Naive thymus-derived CD4-positive, alpha-beta T cell (primary cell): ENCODE data around the gene CSF2. TPM values are rescaled to one million over a fixed set of nuclear protein-coding genes. Genes with fewer than 3 reads are reported as not detected.
"Not testable (repeated sequence)": the region's sequence is repeated elsewhere in the genome, so short reads cannot be mapped to it uniquely, and the experiment has no call there.

Source experiments
- ATAC-seq: fragments of 150-1000 bp; cut with Tn5 transposase; 2 replicates; pipeline ENCODE4 v1.10.0; 2021; ENCODE audit warnings: mild to moderate bottlenecking, moderate library complexity
- CTCF ChIA-PET: fragments of 350-600 bp; sonication (Branson Sonifier 250); formaldehyde crosslinking; loops from one replicate; lab custom pipeline; 2021; ENCODE audit warnings: antibody characterized with exemption; lab: Charles Lee
- POLR2A ChIA-PET: fragments of 350-600 bp; sonication (Branson Sonifier 250); formaldehyde crosslinking; loops from one replicate; lab custom pipeline; 2021; ENCODE audit warnings: antibody characterized with exemption, inconsistent platforms; lab: Charles Lee
- DNase-seq, 9 donors: peaks; one replicate each; pipeline versions ENCODE4 v3.0.0 to v3.0.0-alpha.2; 2020 to 2022; ENCODE audit warnings: mixed read lengths in 1 of 9
- H3K27ac ChIP-seq: one replicate; pipeline ENCODE4 v1.7.0; 2013; ENCODE audit warnings: mild to moderate bottlenecking, low read depth, low read length, moderate library complexity
- H3K27me3 ChIP-seq, 2 donors: one replicate each; pipeline ENCODE4 v1.7.0; 2013; ENCODE audit warnings: low read length in 2 of 2, mild to moderate bottlenecking in 2 of 2, moderate library complexity in 2 of 2; ENCODE audit not compliant: control insufficient read depth in 2 of 2, insufficient read depth in 2 of 2
- H3K36me3 ChIP-seq, 3 experiments: 1 replicate in 2 of 3; 2 replicates in 1 of 3; pipeline ENCODE4 v1.7.0; 2013; ENCODE audit warnings: low read length in 3 of 3, mild to moderate bottlenecking in 3 of 3, moderate library complexity in 1 of 3; ENCODE audit not compliant: insufficient read depth in 3 of 3, control insufficient read depth in 2 of 3
- H3K4me1 ChIP-seq, 2 donors: one replicate each; pipeline ENCODE4 v1.7.0; 2013; ENCODE audit warnings: low read length in 2 of 2, mild to moderate bottlenecking in 2 of 2, moderate library complexity in 1 of 2; ENCODE audit not compliant: control insufficient read depth in 2 of 2, insufficient read depth in 2 of 2
- H3K4me3 ChIP-seq: 2 replicates; pipeline ENCODE4 v1.7.0; 2013; ENCODE audit warnings: mild to moderate bottlenecking, low read length
- H3K9me3 ChIP-seq, 3 experiments: 1 replicate in 2 of 3; 2 replicates in 1 of 3; pipeline ENCODE4 v1.7.0; 2013; ENCODE audit warnings: low read length in 3 of 3; ENCODE audit not compliant: control insufficient read depth in 2 of 3
- H3K27ac Mint-ChIP-seq, 9 donors: one replicate each; pipeline ENCODE4 v1.8.0; 2020 to 2022; ENCODE audit warnings: mixed read lengths in 9 of 9, mild to moderate bottlenecking in 8 of 9, moderate library complexity in 5 of 9, inconsistent platforms in 2 of 9
- H3K27me3 Mint-ChIP-seq, 5 donors: one replicate each; pipeline ENCODE4 v1.8.0; 2021 to 2022; ENCODE audit warnings: mixed read lengths in 5 of 5, mild to moderate bottlenecking in 1 of 5
- H3K36me3 Mint-ChIP-seq, 5 donors: one replicate each; pipeline ENCODE4 v1.8.0; 2020 to 2022; ENCODE audit warnings: mixed read lengths in 5 of 5, mild to moderate bottlenecking in 3 of 5, inconsistent platforms in 1 of 5
- H3K4me1 Mint-ChIP-seq, 7 donors: one replicate each; pipeline ENCODE4 v1.8.0; 2020 to 2022; ENCODE audit warnings: mixed read lengths in 7 of 7, mild to moderate bottlenecking in 3 of 7, inconsistent platforms in 1 of 7
- H3K4me3 Mint-ChIP-seq, 10 donors: one replicate each; pipeline ENCODE4 v1.8.0; 2020 to 2022; ENCODE audit warnings: mild to moderate bottlenecking in 10 of 10, mixed read lengths in 10 of 10, moderate library complexity in 6 of 10, inconsistent platforms in 2 of 10
- H3K9me3 Mint-ChIP-seq, 11 donors: one replicate each; pipeline ENCODE4 v1.8.0; 2020 to 2022; ENCODE audit warnings: mixed read lengths in 11 of 11, mild to moderate bottlenecking in 4 of 11, inconsistent platforms in 1 of 11, moderate library complexity in 1 of 11
- intact Hi-C, 2 donors: fragments of 100-400 bp; cut with micrococcal nuclease; formaldehyde crosslinking; loops; one replicate each; pipeline ENCODE4 v1.15.1; 2023
- polyA plus RNA-seq, 2 donors: library from polyadenylated mRNA; unstranded; fragments of 300-500 nt; fragmentation: Illumina TruSeq; gene quantifications; one replicate each; pipeline ENCODE4 v1.2.3, GENCODE V29; 2021
- total RNA-seq, 6 experiments: library from RNA in 5 of 6; stranded (reverse) in 5 of 6; gene quantifications; 1 replicate in 5 of 6; 2 replicates in 1 of 6; pipeline ENCODE4 v1.2.3 and lab custom pipeline; 2021 to 2026

CSF2 gene
- total and polyA plus RNA-seq, 7 experiments from 2014 or later, result 111 TPM; not detected in 6

DNA sequence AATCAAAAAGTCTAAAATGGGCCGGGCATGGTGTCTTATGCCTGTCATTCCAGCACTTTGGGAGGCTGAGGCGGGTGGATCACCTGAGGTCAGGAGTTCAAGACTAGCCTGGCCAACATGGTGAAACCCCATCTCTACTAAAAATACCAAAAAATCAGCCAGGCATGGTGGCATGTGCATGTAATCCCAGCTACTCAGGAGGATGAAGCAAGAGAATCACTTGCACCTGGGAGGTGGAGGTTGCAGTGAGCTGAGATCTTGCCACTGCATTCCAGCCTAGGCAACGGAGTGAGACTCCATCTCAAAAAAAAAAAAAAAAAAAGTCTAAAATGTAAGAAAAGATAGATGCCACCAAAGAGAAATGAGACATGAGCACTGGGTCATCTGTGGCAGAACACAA is 49.4 kb downstream of the CSF2 start:
- H3K27me3 ChIP-seq, DNase-seq, H3K4me1 ChIP-seq, H3K4me1 Mint-ChIP-seq, H3K27ac ChIP-seq, H3K36me3 ChIP-seq, POLR2A ChIA-PET, H3K9me3 ChIP-seq, H3K4me3 ChIP-seq, ATAC-seq, CTCF ChIA-PET, intact Hi-C loops, H3K4me3 Mint-ChIP-seq, H3K27ac Mint-ChIP-seq: not testable (repeated sequence)
- H3K9me3 Mint-ChIP-seq, result peaks cover 0 to 50% (median 6%) of the 10 kb centered on the region in 11 donors
- H3K36me3 Mint-ChIP-seq, result peaks cover 1 to 59% (median 4%) of the 10 kb centered on the region in 5 donors
- peaks cover 0 to 45% (median 4%) of the 10 kb centered on the region in 5 donors for H3K27me3 Mint-ChIP-seq

DNA sequence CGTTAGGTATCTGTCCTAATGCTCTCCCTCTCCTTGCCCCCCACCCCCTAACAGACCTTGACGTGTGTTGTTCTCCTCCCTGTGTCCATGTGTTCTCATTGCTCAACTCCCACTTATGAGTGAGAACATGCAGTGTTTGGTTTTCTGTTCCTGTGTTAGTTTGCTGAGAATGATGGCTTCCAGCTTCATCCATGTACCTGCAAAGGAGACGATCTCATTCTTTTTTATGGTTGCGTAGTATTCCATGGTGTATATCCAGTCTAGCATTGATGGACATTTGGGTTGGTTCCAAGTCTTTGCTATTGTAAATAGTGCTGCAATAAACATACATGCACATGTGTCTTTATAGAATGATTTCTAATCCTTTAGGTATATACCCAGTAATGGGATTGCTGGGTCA is 50.0 kb downstream of the CSF2 start:
- POLR2A ChIA-PET, CTCF ChIA-PET, intact Hi-C loops, H3K4me1 Mint-ChIP-seq, H3K9me3 ChIP-seq, H3K4me1 ChIP-seq, H3K27me3 ChIP-seq, H3K36me3 ChIP-seq, DNase-seq, H3K27ac Mint-ChIP-seq, H3K4me3 Mint-ChIP-seq, ATAC-seq, H3K4me3 ChIP-seq, H3K27ac ChIP-seq: not testable (repeated sequence)
- Mint-ChIP-seq H3K9me3 (peaks cover 0 to 56% (median 9%) of the 10 kb centered on the region in 11 donors), H3K36me3 (peaks cover 6 to 64% (median 7%) of the 10 kb centered on the region in 5 donors), H3K27me3 (peaks cover 0 to 47% (median 6%) of the 10 kb centered on the region in 5 donors)

Other genes with a start within 250 kb of the CSF2 start
- 1 to 10 TPM in 3 of 5 experiments, under 1 TPM in 1, not detected in 1; 0.74 to 4.2 (median 2.0) TPM for gene MEIKIN, start 128.1 kb upstream of the CSF2 start, total RNA-seq
- not detected for gene MEIKIN, start 128.1 kb upstream of the CSF2 start, polyA plus RNA-seq
- 10 to 100 TPM; 21.0 to 42.8 (median 22.6) TPM for gene ACSL6, start 62.1 kb upstream of the CSF2 start, total RNA-seq
- 10 to 100 TPM; 13.6 to 17.3 TPM for gene ACSL6, start 62.1 kb upstream of the CSF2 start, polyA plus RNA-seq
- gene IL3, start 13.1 kb upstream of the CSF2 start, total RNA-seq, result 1 to 10 TPM in 1 of 5 experiments, not detected in 4; 1.3 TPM
- not detected for gene IL3, start 13.1 kb upstream of the CSF2 start, polyA plus RNA-seq
- 10 to 100 TPM in 1 of 5 experiments, 1 to 10 TPM in 1, under 1 TPM in 2, not detected in 1; 0.30 to 23.9 (median 0.99) TPM for gene P4HA2, start 154.1 kb downstream of the CSF2 start, total RNA-seq
- gene P4HA2, start 154.1 kb downstream of the CSF2 start, polyA plus RNA-seq, result not detected
- gene PDLIM4, start 183.9 kb downstream of the CSF2 start, total RNA-seq, result under 1 TPM in 1 of 5 experiments, not detected in 4; 0.99 TPM
- not detected for gene PDLIM4, start 183.9 kb downstream of the CSF2 start, polyA plus RNA-seq
- gene SLC22A4, start 220.6 kb downstream of the CSF2 start, total RNA-seq, result 1 to 10 TPM in 2 of 5 experiments, under 1 TPM in 1, not detected in 2; 0.29 to 7.5 (median 1.1) TPM
- gene SLC22A4, start 220.6 kb downstream of the CSF2 start, polyA plus RNA-seq, result not detected